Natural killer cell (primary cell): ENCODE measurements around the gene ROBO3. TPM values are rescaled to one million over a fixed set of nuclear protein-coding genes. Genes with fewer than 3 reads are reported as not detected.

Experiments used
- ATAC-seq, 3 donors: fragments of 150-1000 bp in 2 of 3; fragments of 200-7000 bp in 1 of 3; cut with Tn5 transposase; 1 replicate in 1 of 3; 2 replicates in 2 of 3; pipeline ENCODE4 v1.10.0; 2021; ENCODE audit warnings: mild to moderate bottlenecking in 2 of 3, moderate library complexity in 2 of 3
- DNase-seq, 2 donors: peaks; one replicate each; pipeline versions ENCODE4 v3.0.0 to v3.0.0-alpha.2; 2013 to 2021; ENCODE audit warnings: mixed read lengths in 1 of 2
- H3K27ac ChIP-seq: one replicate; pipeline ENCODE4 v1.5.1; 2013; ENCODE audit warnings: mild to moderate bottlenecking, low read length
- H3K27me3 ChIP-seq: one replicate; pipeline ENCODE4 v1.6.1; 2013; ENCODE audit warnings: low read length; ENCODE audit not compliant: control insufficient read depth, insufficient read depth
- H3K36me3 ChIP-seq: one replicate; pipeline ENCODE4 v1.6.1; 2013; ENCODE audit warnings: low read length; ENCODE audit not compliant: control insufficient read depth, insufficient read depth
- H3K4me1 ChIP-seq: one replicate; pipeline ENCODE4 v1.6.1; 2013; ENCODE audit warnings: low read length; ENCODE audit not compliant: control insufficient read depth, insufficient read depth
- H3K4me3 ChIP-seq: one replicate; pipeline ENCODE4 v1.5.1; 2013; ENCODE audit warnings: low read length
- H3K9me3 ChIP-seq: one replicate; pipeline ENCODE4 v1.6.1; 2013; ENCODE audit warnings: low read length; ENCODE audit not compliant: control insufficient read depth, insufficient read depth
- H3K27ac Mint-ChIP-seq, 2 donors: one replicate each; pipeline ENCODE4 v1.8.0; 2022; ENCODE audit warnings: mild to moderate bottlenecking in 2 of 2, mixed read lengths in 2 of 2, moderate library complexity in 1 of 2
- H3K27me3 Mint-ChIP-seq, 2 donors: one replicate each; pipeline ENCODE4 v1.8.0; 2022; ENCODE audit warnings: low read depth in 2 of 2, mixed read lengths in 2 of 2
- H3K36me3 Mint-ChIP-seq: one replicate; pipeline ENCODE4 v1.8.0; 2022; ENCODE audit warnings: mixed read lengths
- H3K4me1 Mint-ChIP-seq, 2 donors: one replicate each; pipeline ENCODE4 v1.8.0; 2022; ENCODE audit warnings: mixed read lengths in 2 of 2
- H3K4me3 Mint-ChIP-seq: one replicate; pipeline ENCODE4 v1.8.0; 2022; ENCODE audit warnings: mild to moderate bottlenecking, moderate library complexity, mixed read lengths
- H3K9me3 Mint-ChIP-seq, 2 donors: one replicate each; pipeline ENCODE4 v1.8.0; 2022; ENCODE audit warnings: mixed read lengths in 2 of 2
- WGBS: methylation state at CpG from one replicate; pipeline ENCODE4 v1.1.7; 2013; ENCODE audit warnings: missing lambda C conversion rate; ENCODE audit not compliant: insufficient coverage; 5-methylcytosine and 5-hydroxymethylcytosine counted together
- intact Hi-C: fragments of 100-400 bp; cut with micrococcal nuclease; formaldehyde crosslinking; loops from one replicate; pipeline ENCODE4 v1.14.2; 2022
- total RNA-seq, 4 donors: library from RNA; stranded (reverse); fragments of 120-200 nt in 1 of 4; gene quantifications; one replicate each; pipeline versions ENCODE4 v1.2.3 to v1.2.4, GENCODE V29; 2013 to 2022
- TF ChIP-seq, protein P1 (sequence below): fragments of 200-600 bp; IDR thresholded peaks from one replicate; pipeline ENCODE4 v1.8.0; 2022; ENCODE audit warnings: antibody characterized with exemption

Gene ROBO3
- total RNA-seq, 3 donors from 2014 or later (not counting 1 experiment from before 2014, with no cell fraction given), result 16.9 to 23.8 (median 22.7) TPM

DNA sequence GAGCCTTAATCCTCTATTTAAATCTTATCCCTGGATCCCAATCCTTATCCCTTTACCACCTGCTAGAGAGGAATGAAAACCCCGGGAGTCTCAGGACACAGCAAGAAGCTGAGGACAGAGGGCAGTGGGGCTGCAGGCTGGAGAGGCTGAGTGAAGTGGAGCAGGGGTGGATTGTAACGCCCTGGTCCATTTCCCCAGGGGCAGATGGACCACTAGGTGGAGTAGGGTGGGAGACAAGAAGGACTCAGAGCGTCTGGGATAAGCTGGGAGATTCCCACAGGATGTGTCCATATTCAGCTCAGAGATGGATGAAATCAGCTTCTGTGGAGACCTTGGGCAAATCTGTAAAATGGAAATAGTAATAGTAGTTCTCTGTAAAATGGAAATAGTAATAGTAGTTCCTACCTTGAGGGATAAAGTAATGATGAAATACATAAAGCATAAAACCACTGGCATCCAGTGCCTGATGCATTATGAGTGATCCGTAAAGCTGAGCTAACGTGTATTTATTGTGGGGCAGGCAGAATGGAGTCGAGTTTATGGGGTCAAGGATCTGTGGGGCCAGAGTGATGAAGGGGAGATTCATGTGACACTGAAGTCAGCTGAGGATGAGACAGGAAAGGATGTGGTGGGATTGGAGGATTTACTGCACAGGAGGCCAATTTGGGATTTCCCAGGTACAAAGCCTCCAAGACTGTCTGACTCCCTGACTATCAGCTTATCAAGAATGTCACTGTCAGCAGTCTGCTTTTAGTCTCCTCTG is 34.3 kb downstream of the ROBO3 start:
- WGBS, result 79% methylated on average over 6 of the region's 6 CpGs
- Mint-ChIP-seq H3K4me1 (peaks cover 0 to 9% of the 10 kb centered on the region in 2 donors), H3K27ac (no peak overlapping the region), H3K4me3 (no peak overlapping the region), H3K9me3 (no peaks in the 10 kb centered on the region), H3K36me3 (no peaks in the 10 kb centered on the region), H3K27me3 (peaks cover 24 to 41% of the 10 kb centered on the region in 2 donors)
- TF ChIP-seq, protein P1, sequence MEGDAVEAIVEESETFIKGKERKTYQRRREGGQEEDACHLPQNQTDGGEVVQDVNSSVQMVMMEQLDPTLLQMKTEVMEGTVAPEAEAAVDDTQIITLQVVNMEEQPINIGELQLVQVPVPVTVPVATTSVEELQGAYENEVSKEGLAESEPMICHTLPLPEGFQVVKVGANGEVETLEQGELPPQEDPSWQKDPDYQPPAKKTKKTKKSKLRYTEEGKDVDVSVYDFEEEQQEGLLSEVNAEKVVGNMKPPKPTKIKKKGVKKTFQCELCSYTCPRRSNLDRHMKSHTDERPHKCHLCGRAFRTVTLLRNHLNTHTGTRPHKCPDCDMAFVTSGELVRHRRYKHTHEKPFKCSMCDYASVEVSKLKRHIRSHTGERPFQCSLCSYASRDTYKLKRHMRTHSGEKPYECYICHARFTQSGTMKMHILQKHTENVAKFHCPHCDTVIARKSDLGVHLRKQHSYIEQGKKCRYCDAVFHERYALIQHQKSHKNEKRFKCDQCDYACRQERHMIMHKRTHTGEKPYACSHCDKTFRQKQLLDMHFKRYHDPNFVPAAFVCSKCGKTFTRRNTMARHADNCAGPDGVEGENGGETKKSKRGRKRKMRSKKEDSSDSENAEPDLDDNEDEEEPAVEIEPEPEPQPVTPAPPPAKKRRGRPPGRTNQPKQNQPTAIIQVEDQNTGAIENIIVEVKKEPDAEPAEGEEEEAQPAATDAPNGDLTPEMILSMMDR, result no peak
- no peak for ATAC-seq
- H3K4me1 ChIP-seq, result peaks cover 5% of the 10 kb centered on the region
- no peak overlapping the region for H3K4me3 ChIP-seq
- H3K9me3 ChIP-seq, result no peaks in the 10 kb centered on the region
- peaks cover 5% of the 10 kb centered on the region for H3K27me3 ChIP-seq
- no peak overlapping the region for H3K27ac ChIP-seq
- DNase-seq, result no peak
- no peaks in the 10 kb centered on the region for H3K36me3 ChIP-seq
- intact Hi-C loops, result no loop called here

DNA sequence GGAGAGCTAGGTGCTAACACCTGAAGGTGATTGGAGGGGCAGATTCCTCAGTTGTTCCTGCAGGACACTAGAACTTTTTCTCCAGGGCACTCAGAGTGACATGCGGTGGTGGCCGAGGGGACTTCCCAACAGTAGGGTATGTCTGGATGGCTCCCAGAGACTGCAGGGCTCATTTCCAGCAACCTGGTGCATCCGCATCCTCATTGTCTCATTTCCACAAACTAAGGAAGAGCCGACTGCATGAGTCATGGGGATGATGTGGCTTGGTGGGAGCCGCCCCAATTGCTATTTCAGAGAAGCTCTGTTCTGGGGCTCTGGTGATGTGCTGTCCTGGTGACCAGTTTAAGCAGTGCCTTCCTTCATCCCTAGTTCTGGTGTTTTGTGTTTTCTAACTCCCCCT is 35.2 kb downstream of the ROBO3 start:
- Mint-ChIP-seq H3K4me3 (no peak overlapping the region), H3K36me3 (no peaks in the 10 kb centered on the region), H3K4me1 (peaks cover 0 to 9% of the 10 kb centered on the region in 2 donors), H3K27ac (no peak overlapping the region), H3K9me3 (no peaks in the 10 kb centered on the region), H3K27me3 (peaks cover 28 to 45% of the 10 kb centered on the region in 2 donors)
- H3K4me3 ChIP-seq, result no peak overlapping the region
- 90% methylated on average over 5 of the region's 5 CpGs for WGBS
- H3K27me3 ChIP-seq, result peaks cover 5% of the 10 kb centered on the region
- H3K4me1 ChIP-seq, result peaks cover 5% of the 10 kb centered on the region
- intact Hi-C loops, result no loop called here
- H3K9me3 ChIP-seq, result no peaks in the 10 kb centered on the region
- TF ChIP-seq, protein P1, result no peak
- ATAC-seq (no peak), DNase-seq (no peak)
- no peak overlapping the region for H3K27ac ChIP-seq
- no peaks in the 10 kb centered on the region for H3K36me3 ChIP-seq

DNA sequence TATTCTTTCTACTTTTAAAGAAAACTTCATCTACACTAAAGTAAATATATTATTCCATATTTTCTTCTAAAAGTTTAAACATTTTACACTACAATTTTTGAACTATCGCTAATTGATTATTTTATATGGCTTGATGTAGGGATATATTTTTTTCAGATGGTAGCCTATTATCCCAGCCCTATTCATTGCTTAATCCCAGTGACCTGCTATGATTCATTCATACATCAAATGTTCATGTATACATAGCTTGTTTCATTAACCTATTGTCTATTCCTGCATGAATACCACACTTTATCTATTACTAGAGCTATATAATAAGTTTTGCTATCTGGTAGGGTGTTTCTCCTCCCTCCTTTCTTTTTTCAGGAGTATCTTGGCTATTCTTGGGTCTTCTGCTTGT is 37.4 kb downstream of the ROBO3 start:
- Histone ChIP-seq H3K4me3 (no peak overlapping the region), H3K27me3 (peaks cover 5% of the 10 kb centered on the region), H3K27ac (no peak overlapping the region), H3K36me3 (no peaks in the 10 kb centered on the region), H3K4me1 (peaks cover 3% of the 10 kb centered on the region), H3K9me3 (no peaks in the 10 kb centered on the region)
- no peak overlapping the region for H3K27ac Mint-ChIP-seq
- intact Hi-C loops, result no loop called here
- no CpG with 5 or more reads among the region's 1 CpG for WGBS
- H3K27me3 Mint-ChIP-seq, result peaks cover 34 to 45% of the 10 kb centered on the region in 2 donors
- no peaks in the 10 kb centered on the region for H3K9me3 Mint-ChIP-seq
- DNase-seq (no peak), ATAC-seq (no peak)
- TF ChIP-seq, protein P1, result no peak
- no peaks in the 10 kb centered on the region for H3K36me3 Mint-ChIP-seq
- H3K4me3 Mint-ChIP-seq, result no peak overlapping the region
- H3K4me1 Mint-ChIP-seq, result peaks cover 0 to 4% of the 10 kb centered on the region in 2 donors
